PC-9 (cell line): ENCODE results near the gene HSPB8. TPM values are rescaled to one million over a fixed set of nuclear protein-coding genes. Genes with fewer than 3 reads are reported as not detected.

Experiments
- BruUV-seq: library from RNA; stranded (reverse); fragments of 400-500 nt; replicated peaks from 2 replicates; lab custom pipeline; 2021; lab: Mats Ljungman, UMichigan
- CTCF ChIA-PET: fragments of 300-600 bp; sonication (Branson Sonifier 250); formaldehyde crosslinking; loops from one replicate; lab custom pipeline; 2022; ENCODE audit warnings: antibody characterized with exemption; lab: Charles Lee
- POLR2A ChIA-PET: fragments of 300-600 bp; sonication (Branson Sonifier 250); formaldehyde crosslinking; loops from one replicate; lab custom pipeline; 2022; ENCODE audit warnings: antibody characterized with exemption; ENCODE audit not compliant: unreplicated experiment; lab: Charles Lee
- DNase-seq, 2 experiments: peaks; one replicate each; pipeline versions ENCODE4 v3.0.0 to v3.0.0-alpha.2; 2015 to 2022; ENCODE audit warnings: mixed read lengths in 1 of 2
- H2AFZ ChIP-seq: fragments of 200-600 bp; sonication (generic); 2 replicates; pipeline ENCODE4 v1.8.1; 2017; ENCODE audit warnings: antibody characterized with exemption
- H3F3A ChIP-seq: fragments of 200-600 bp; sonication (generic); 2 replicates; pipeline ENCODE4 v1.8.1; 2017; ENCODE audit warnings: antibody characterized with exemption, mild to moderate bottlenecking, low read depth; ENCODE audit not compliant: insufficient read depth
- H3K27ac ChIP-seq: fragments of 200-600 bp; sonication (generic); 2 replicates; pipeline ENCODE4 v1.6.1; 2016; ENCODE audit warnings: mixed run types
- H3K27me3 ChIP-seq: fragments of 200-600 bp; sonication (generic); 2 replicates; pipeline ENCODE4 v1.6.1; 2016; ENCODE audit warnings: low read depth, mixed run types; ENCODE audit not compliant: insufficient read depth
- H3K36me3 ChIP-seq: fragments of 200-600 bp; sonication (generic); 2 replicates; pipeline ENCODE4 v1.6.1; 2016; ENCODE audit warnings: low read depth, mixed run types
- H3K4me1 ChIP-seq: fragments of 200-600 bp; sonication (generic); replicated peaks from 2 replicates; pipeline ENCODE4 v1.6.1; 2016; ENCODE audit warnings: mixed run types; ENCODE audit not compliant: insufficient read depth
- H3K4me2 ChIP-seq: fragments of 200-600 bp; sonication (generic); 2 replicates; pipeline ENCODE4 v1.6.1; 2017; ENCODE audit warnings: mixed run types
- H3K4me3 ChIP-seq: fragments of 200-600 bp; sonication (generic); 2 replicates; pipeline ENCODE4 v1.6.1; 2016; ENCODE audit warnings: mixed run types
- H3K79me2 ChIP-seq: fragments of 200-600 bp; sonication (generic); 2 replicates; pipeline ENCODE4 v1.6.1; 2017; ENCODE audit warnings: low read depth, mixed run types
- H3K9me2 ChIP-seq: fragments of 200-600 bp; sonication (generic); 2 replicates; pipeline ENCODE4 v1.8.1; 2017; ENCODE audit warnings: mild to moderate bottlenecking; ENCODE audit not compliant: insufficient read depth
- H3K9me3 ChIP-seq: fragments of 200-600 bp; sonication (generic); 2 replicates; pipeline ENCODE4 v1.8.1; 2016; ENCODE audit warnings: low read depth; ENCODE audit not compliant: insufficient read depth
- H4K20me1 ChIP-seq: fragments of 200-600 bp; sonication (generic); 2 replicates; pipeline ENCODE4 v1.8.1; 2017; ENCODE audit not compliant: insufficient read depth
- CTCF ChIP-seq: fragments of 200-600 bp; sonication (generic); conservative IDR thresholded peaks from 2 replicates; pipeline ENCODE4 v1.6.1; 2017; ENCODE audit warnings: mixed run types, antibody characterized with exemption, mild to moderate bottlenecking, moderate library complexity
- EZH2 ChIP-seq: fragments of 200-600 bp; sonication (generic); IDR thresholded peaks from 2 replicates; pipeline ENCODE4 v1.8.0; 2017; ENCODE audit warnings: antibody characterized with exemption, low read depth
- intact Hi-C: fragments of 100-400 bp; cut with micrococcal nuclease; formaldehyde crosslinking; loops from one replicate; pipeline ENCODE4 v1.10.0; 2022; ENCODE audit not compliant: unreplicated experiment
- total RNA-seq: library from RNA; stranded (reverse); gene quantifications from 2 replicates; pipeline ENCODE4 v1.2.3, GENCODE V29; 2021

HSPB8 gene
- total RNA-seq, 1 experiment from 2014 or later = 6.0 TPM

DNA sequence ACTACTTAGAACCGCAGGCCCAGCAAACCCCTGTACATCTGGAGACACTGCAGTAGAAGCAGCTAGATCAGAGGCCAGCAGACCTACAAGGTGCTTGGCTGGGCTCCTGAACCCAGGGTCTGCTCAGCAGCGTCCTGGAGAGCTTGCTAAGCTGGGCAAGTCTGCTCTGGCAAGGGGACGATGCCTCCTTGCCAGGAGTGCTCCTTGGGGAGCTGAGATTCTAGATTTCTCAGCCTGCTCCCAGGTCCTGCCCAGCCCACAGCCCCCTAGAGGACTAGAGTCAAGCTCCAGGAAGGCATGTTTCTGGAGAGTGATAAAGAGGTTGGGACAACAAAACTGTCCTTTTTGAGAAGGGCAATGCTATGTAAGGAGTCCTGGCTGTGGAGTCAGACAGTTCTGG lies 60.3 kb downstream of the HSPB8 start:
- no peaks in the 10 kb centered on the region for H3K4me1 ChIP-seq
- H4K20me1 ChIP-seq = no peaks in the 10 kb centered on the region
- DNase-seq = no peak
- no peak overlapping the region for H3K27ac ChIP-seq
- intact Hi-C loops = loop anchor here (10.0 kb wide), 1 partner anchor 124 kb away; no protein-coding TSS in a partner anchor
- no peak overlapping the region for H3K4me2 ChIP-seq
- H3K9me2 ChIP-seq = no peaks in the 10 kb centered on the region
- TF ChIP-seq EZH2 (no peak), CTCF (no peak)
- H3K4me3 ChIP-seq = no peak overlapping the region
- H3K79me2 ChIP-seq = no peaks in the 10 kb centered on the region
- no peaks in the 10 kb centered on the region for H3K36me3 ChIP-seq
- BruUV-seq = no TSS peak
- ChIA-PET CTCF (no interaction called here), POLR2A (no interaction called here)
- H2AFZ ChIP-seq = no peak overlapping the region
- peaks cover 74% of the 10 kb centered on the region for H3K27me3 ChIP-seq
- no peaks in the 10 kb centered on the region for H3K9me3 ChIP-seq
- no peaks in the 10 kb centered on the region for H3F3A ChIP-seq

DNA sequence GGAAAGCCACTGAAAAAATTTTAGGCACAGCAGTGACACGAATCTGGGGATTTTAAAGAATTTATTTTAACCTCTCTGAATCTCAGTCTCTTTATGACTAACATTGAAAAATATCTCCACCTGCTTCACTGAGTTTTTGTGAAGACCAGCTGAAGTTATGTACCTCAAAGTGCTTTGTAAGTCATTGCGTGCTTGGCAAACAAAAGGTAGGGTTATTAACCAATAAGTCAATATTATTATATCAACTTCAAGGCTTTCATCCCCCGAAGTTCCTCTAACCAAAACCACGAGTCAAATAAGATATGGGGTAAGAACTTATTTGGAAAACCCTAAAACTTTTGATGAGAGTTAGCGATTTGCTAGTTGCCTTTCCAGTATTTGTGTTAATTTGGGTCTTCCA lies 62.3 kb downstream of the HSPB8 start:
- intact Hi-C loops = no loop called here
- Histone ChIP-seq H3K36me3 (no peaks in the 10 kb centered on the region), H3K27me3 (peaks cover 60% of the 10 kb centered on the region), H3K9me2 (no peaks in the 10 kb centered on the region), H3K79me2 (no peaks in the 10 kb centered on the region), H3F3A (no peaks in the 10 kb centered on the region), H4K20me1 (no peaks in the 10 kb centered on the region), H3K27ac (no peak overlapping the region), H2AFZ (no peak overlapping the region), H3K4me2 (no peak overlapping the region), H3K4me3 (no peak overlapping the region), H3K9me3 (no peaks in the 10 kb centered on the region), H3K4me1 (no peaks in the 10 kb centered on the region)
- no peak for DNase-seq
- ChIA-PET POLR2A (no interaction called here), CTCF (no interaction called here)
- no TSS peak for BruUV-seq
- TF ChIP-seq CTCF = no peak

- Histone ChIP-seq H2AFZ (no peak overlapping the region), H3K27me3 (peaks cover 54% of the 10 kb centered on the region), H3K4me2 (no peak overlapping the region), H3F3A (no peaks in the 10 kb centered on the region), H3K4me1 (no peaks in the 10 kb centered on the region), H4K20me1 (no peaks in the 10 kb centered on the region), H3K27ac (no peak overlapping the region), H3K4me3 (no peak overlapping the region), H3K79me2 (no peaks in the 10 kb centered on the region), H3K36me3 (no peaks in the 10 kb centered on the region), H3K9me3 (no peaks in the 10 kb centered on the region), H3K9me2 (no peaks in the 10 kb centered on the region)
- ChIA-PET POLR2A (no interaction called here), CTCF (no interaction called here)
- intact Hi-C loops = no loop called here
- DNase-seq = no peak
- BruUV-seq = no TSS peak
- TF ChIP-seq CTCF (no peak), EZH2 (no peak)
These were observed 62.9 kb downstream of the HSPB8 start for GRCh38 chr12:119241580-119242169.

Other genes with a start within 250 kb of the HSPB8 start
- not detected in 2 replicates for gene SRRM4, start 197.4 kb upstream of the HSPB8 start, total RNA-seq
- not detected in 2 replicates for gene CCDC60, start 155.8 kb downstream of the HSPB8 start, total RNA-seq